ENCODE results near the gene ASRGL1. TPM values are rescaled to one million over a fixed set of nuclear protein-coding genes. Genes with fewer than 3 reads are reported as not detected.

Gene ASRGL1
- total RNA-seq, 1 experiment from 2014 or later: 7.2 TPM

- in situ Hi-C loops (cut with HindIII; ENCODE audit: low pct_unique_long_range_greater_than_20kb, low sequenced_read_pairs): no loop called here
- no peak for DNase-seq (ENCODE audit: low read depth, low spot score)
Measured at GRCh38 chr11:62401356-62401755, 64.1 kb downstream of the ASRGL1 start.

- DNase-seq (ENCODE audit: low read depth, low spot score): no peak
- in situ Hi-C loops (cut with HindIII; ENCODE audit: low pct_unique_long_range_greater_than_20kb, low sequenced_read_pairs): no loop called here
Measured at GRCh38 chr11:62401811-62402210, 64.6 kb downstream of the ASRGL1 start.

GRCh38 chr11:62402226-62402959 is 65.1 kb downstream of the ASRGL1 start:
- no peak for DNase-seq (ENCODE audit: low read depth, low spot score)
- in situ Hi-C loops (cut with HindIII; ENCODE audit: low pct_unique_long_range_greater_than_20kb, low sequenced_read_pairs): no loop called here

- in situ Hi-C loops (cut with HindIII; ENCODE audit: low pct_unique_long_range_greater_than_20kb, low sequenced_read_pairs): no loop called here
Measured at GRCh38 chr11:62402960-62403730, 65.9 kb downstream of the ASRGL1 start.

GRCh38 chr11:62404435-62404834 is 67.2 kb downstream of the ASRGL1 start:
- no peak for DNase-seq (ENCODE audit: low read depth, low spot score)
- in situ Hi-C loops (cut with HindIII; ENCODE audit: low pct_unique_long_range_greater_than_20kb, low sequenced_read_pairs): no loop called here

More at GRCh38 chr11:62402960-62403730, 65.9 kb downstream of the ASRGL1 start:
- DNase-seq (ENCODE audit: low read depth, low spot score): no peak

DNA sequence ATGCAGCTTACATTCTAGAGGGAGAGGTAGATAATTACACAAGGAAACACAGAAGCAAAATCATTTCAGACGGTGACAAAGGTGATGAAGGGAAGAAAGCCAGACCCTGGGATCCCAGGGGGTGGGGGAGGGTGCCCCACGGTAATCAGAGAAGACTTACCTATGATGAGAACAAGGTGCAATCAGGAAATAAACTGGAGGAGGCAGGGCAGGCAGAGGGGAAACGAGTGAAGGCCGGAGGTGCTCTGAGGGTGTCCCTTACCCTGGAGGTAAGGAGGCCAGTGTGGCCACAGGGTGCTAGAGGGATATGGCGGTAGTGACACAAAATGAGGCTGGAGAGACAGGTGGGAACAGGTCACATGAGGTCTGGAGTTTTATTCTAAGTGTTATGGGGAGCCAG is 67.7 kb downstream of the ASRGL1 start:
- DNase-seq (ENCODE audit: low read depth, low spot score): no peak
- in situ Hi-C loops (cut with HindIII; ENCODE audit: low pct_unique_long_range_greater_than_20kb, low sequenced_read_pairs): no loop called here

GRCh38 chr11:62406034-62406433 is 68.8 kb downstream of the ASRGL1 start:
- in situ Hi-C loops (cut with HindIII; ENCODE audit: low pct_unique_long_range_greater_than_20kb, low sequenced_read_pairs): no loop called here
- DNase-seq (ENCODE audit: low read depth, low spot score): no peak

DNA sequence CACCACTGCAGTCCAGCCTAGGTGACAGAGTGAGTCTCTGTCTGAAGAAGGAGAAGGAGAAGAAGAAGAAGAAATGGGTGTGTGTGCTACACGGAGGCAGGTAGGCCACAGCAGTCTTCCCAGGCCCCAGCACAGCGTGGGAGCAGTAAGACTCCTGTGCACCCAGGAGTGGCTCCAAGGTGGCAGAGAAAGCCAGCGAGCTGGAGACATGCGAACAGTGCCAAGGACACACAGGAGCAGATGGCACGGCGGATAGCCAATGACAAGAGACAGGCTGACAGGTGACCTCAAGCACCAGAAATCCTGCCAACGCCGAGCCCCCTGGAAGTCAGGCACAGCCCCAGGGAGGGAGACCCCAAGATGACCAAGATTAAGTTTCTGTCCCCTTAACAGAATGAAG is 72.6 kb downstream of the ASRGL1 start:
- in situ Hi-C loops (cut with HindIII; ENCODE audit: low pct_unique_long_range_greater_than_20kb, low sequenced_read_pairs): no loop called here
- DNase-seq (ENCODE audit: low read depth, low spot score): no peak

- no peak for DNase-seq (ENCODE audit: low read depth, low spot score)
- in situ Hi-C loops (cut with HindIII; ENCODE audit: low pct_unique_long_range_greater_than_20kb, low sequenced_read_pairs): no loop called here
Measured at GRCh38 chr11:62410972-62411371, 73.7 kb downstream of the ASRGL1 start.

GRCh38 chr11:62411524-62411923 is 74.3 kb downstream of the ASRGL1 start:
- in situ Hi-C loops (cut with HindIII; ENCODE audit: low pct_unique_long_range_greater_than_20kb, low sequenced_read_pairs): no loop called here
- no peak for DNase-seq (ENCODE audit: low read depth, low spot score)

DNA sequence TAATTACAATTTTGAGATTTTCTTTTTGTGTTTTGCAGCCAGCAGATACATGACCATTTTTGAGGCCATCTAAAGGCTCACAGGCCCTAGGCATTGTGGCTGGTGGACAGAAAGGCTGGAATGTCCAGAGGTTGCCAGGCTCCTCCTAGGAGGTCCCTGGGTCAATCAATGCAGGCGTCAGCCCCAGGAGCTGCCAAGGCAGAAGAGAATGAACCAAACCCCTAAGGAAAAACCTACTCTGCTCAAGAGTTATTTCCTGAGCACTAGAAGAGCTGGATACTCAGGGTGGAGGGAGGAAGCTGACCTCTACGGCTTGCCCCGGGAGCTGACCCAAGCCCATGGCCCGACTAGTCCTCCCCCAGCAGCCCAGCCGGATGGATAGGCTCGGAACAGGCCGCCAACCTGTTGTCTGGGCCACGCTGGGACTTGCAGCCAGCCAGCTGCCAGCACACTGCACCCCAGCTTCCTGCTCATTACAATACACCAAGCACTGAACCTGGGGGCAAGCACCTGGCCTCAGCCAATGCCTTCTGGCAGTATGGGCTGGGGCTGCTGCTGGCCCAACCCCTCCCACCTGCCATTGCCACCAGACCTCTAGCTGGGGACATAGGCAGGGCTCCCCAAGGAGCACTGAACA is 75.9 kb downstream of the ASRGL1 start:
- DNase-seq (ENCODE audit: low read depth, low spot score): no peak
- in situ Hi-C loops (cut with HindIII; ENCODE audit: low pct_unique_long_range_greater_than_20kb, low sequenced_read_pairs): no loop called here

DNA sequence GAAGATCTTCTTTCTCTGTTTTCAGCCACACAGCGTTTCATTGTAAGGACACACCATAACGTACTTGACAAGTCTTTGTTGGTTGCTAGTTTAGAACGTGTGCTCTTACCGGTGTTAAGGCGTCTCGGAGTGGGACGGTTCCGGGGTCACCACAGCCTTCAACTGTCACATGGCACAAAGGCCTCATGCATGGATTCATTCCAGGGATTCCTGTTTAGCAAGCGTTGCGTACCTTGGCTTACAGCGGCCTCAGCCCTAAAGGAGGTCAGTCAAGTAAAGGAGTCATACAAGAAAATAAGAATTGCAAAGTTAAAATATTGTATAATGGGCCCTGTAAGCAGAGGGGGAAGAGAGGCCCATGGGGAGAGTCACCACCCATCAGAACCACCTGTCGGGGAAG is 79.3 kb downstream of the ASRGL1 start:
- in situ Hi-C loops (cut with HindIII; ENCODE audit: low pct_unique_long_range_greater_than_20kb, low sequenced_read_pairs): no loop called here
- no peak for DNase-seq (ENCODE audit: low read depth, low spot score)

GRCh38 chr11:62418136-62418535 is 80.9 kb downstream of the ASRGL1 start:
- in situ Hi-C loops (cut with HindIII; ENCODE audit: low pct_unique_long_range_greater_than_20kb, low sequenced_read_pairs): no loop called here
- no peak for DNase-seq (ENCODE audit: low read depth, low spot score)

GRCh38 chr11:62418733-62419132 is 81.5 kb downstream of the ASRGL1 start, which contains the start of gene SCGB1A1:
Gene SCGB1A1 (plus strand): TSS chr11:62419033. CDS start chr11:62419096, 63 bp downstream.
- in situ Hi-C loops (cut with HindIII; ENCODE audit: low pct_unique_long_range_greater_than_20kb, low sequenced_read_pairs): no loop called here
- no peak for DNase-seq (ENCODE audit: low read depth, low spot score)

GRCh38 chr11:62419314-62419929 is 82.2 kb downstream of the ASRGL1 start:
- in situ Hi-C loops (cut with HindIII; ENCODE audit: low pct_unique_long_range_greater_than_20kb, low sequenced_read_pairs): no loop called here
- no peak for DNase-seq (ENCODE audit: low read depth, low spot score)

DNA sequence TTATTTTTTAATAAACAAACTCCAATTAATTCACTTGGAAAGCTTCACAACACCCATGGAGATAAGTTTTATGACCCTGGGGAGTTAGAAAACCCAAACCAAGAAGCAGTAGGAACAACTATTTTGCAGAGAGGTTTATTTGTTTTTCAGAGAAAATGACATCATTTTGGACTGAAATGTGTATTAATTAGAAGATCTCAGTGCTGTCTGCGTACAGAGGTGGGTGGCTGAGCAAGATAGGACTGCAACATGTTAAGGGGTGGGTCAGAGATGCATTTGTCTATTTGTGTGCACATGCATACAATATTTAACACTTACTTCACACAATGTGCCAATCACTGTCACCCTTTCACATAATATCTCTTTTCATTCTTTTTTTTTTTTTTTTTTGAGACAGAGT is 82.7 kb downstream of the ASRGL1 start:
- in situ Hi-C loops (cut with HindIII; ENCODE audit: low pct_unique_long_range_greater_than_20kb, low sequenced_read_pairs): no loop called here

DNA sequence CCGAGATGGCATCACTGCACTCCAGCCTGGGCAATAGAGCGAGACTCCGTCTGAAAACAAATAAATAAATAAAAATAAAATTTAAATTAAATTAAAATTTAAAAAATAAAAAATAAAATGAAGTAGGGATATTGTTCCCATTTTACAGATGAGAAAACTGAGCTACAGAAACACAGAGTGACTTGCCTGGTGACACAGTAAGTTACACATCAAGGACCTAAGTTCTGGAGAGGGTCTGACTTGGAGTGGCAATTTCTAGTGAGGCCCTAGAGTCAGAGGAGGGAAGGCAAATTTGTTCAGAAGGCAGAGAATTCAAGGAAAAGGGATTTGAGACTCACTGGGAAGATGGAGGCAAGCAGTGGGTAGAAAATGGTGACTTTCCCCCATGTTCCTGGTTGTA is 83.6 kb downstream of the ASRGL1 start:
- in situ Hi-C loops (cut with HindIII; ENCODE audit: low pct_unique_long_range_greater_than_20kb, low sequenced_read_pairs): no loop called here
- DNase-seq (ENCODE audit: low read depth, low spot score): no peak

More for the DNA sequence above, 82.7 kb downstream of the ASRGL1 start:
- no peak for DNase-seq (ENCODE audit: low read depth, low spot score)

DNA sequence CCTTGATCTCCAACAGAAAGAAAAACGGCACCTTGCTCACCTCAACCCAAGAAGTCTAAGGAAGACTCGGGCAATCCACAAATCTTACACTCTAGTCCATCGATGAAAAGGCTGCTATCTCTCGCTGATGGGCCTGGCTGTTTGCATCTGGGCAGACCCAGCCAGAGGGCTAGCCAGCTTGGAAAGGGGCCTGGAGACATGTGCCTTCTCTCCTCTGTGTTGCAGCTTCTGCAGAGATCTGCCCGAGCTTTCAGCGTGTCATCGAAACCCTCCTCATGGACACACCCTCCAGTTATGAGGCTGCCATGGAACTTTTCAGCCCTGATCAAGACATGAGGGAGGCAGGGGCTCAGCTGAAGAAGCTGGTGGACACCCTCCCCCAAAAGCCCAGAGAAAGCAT is 84.7 kb downstream of the ASRGL1 start:
- no peak for DNase-seq (ENCODE audit: low read depth, low spot score)
- in situ Hi-C loops (cut with HindIII; ENCODE audit: low pct_unique_long_range_greater_than_20kb, low sequenced_read_pairs): no loop called here
